GM11168 (cell line): ENCODE results near the gene ZSCAN10.
"Not testable (repeated sequence)": the region's sequence is repeated elsewhere in the genome, so short reads cannot be mapped to it uniquely, and the experiment has no call there.

ENCODE experiments used
- in situ Hi-C: fragments of 300-500 bp; cut with MboI; formaldehyde crosslinking; loops from one replicate; pipeline ENCODE4 v1.12.0; 2022; ENCODE audit warnings: low sequenced_read_pairs; ENCODE audit not compliant: unreplicated experiment

Gene ZSCAN10

DNA sequence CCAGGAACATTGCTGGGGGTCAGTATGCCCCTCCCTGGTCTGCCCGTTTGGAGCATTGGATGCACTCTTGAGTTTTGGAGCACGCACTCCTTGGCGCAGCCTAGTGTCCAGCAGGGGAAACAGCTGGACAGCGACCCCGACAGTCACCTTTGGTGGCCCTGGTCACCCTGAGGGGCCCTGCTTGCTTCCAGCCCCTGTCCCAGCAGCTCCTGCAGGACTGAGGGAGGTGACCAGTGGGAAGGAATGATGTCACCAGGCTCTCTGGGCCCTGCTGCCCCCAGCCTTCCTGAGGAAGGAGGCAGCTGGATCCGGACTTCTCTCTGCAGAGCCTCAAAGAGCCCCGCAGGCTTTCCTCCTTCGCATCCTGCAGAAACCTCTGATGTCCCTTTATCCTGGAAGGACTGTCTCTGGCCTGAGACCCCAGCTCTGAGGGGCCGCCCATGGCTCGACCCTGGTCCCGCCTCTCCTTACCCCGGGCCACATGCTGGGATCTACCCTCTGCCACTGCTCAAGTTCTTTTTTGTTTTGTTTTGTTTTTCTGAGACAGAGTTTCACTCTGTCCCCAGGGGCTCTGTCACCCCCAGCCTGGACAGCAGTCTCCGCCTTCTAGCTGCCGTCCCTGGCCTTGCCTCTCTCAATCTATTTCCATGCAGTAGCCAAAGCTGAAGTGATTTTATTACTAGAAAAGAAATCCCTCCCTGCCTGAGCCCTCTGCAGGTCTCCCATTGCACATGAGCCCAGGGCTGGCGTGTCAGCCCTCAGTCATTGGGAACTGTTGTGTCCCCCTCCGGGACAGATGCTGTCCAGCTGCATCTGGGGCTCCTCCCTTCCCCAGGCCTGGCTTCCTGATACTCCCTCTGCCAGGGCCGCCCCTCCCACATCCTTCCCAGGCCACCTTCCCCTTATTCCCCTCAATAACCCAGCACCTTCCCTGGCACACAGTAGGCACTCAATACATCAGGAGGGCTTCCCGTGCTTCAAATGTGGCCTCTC, 11.6 kb downstream of the ZSCAN10 start:
- in situ Hi-C loops, result no loop called here

DNA sequence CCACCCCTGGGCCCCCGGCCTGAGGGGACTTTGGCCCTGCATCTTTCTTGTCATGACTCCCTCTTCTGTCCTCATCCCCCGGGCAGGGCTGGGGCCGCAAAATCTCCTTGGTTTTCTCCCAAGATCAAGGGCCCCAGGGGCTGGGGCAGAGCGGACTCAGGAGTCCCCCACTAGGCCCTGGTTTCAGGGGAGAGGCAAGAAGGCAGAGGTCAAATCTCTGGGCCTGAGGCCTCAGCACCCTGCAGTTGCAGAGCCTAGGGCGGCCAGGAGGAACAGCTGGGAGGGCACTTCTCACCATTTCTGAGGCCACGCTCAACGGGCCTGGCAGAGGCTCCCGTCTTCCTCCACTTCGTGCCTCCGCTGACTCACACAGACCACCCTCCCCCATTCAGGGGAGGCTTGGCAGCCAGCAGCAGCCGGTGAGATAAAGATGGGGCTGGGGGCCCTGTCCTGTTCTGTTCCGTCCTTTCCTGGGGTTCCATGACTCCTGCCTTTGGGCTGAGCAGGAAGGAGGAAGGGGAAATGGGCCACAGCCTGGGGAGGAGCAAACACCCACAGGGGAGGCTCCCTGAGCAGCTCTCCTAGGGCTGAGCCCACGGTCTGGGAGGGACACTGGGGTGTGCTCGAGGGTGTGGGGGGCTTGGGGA, 12.4 kb downstream of the ZSCAN10 start:
- in situ Hi-C loops, result no loop called here

DNA sequence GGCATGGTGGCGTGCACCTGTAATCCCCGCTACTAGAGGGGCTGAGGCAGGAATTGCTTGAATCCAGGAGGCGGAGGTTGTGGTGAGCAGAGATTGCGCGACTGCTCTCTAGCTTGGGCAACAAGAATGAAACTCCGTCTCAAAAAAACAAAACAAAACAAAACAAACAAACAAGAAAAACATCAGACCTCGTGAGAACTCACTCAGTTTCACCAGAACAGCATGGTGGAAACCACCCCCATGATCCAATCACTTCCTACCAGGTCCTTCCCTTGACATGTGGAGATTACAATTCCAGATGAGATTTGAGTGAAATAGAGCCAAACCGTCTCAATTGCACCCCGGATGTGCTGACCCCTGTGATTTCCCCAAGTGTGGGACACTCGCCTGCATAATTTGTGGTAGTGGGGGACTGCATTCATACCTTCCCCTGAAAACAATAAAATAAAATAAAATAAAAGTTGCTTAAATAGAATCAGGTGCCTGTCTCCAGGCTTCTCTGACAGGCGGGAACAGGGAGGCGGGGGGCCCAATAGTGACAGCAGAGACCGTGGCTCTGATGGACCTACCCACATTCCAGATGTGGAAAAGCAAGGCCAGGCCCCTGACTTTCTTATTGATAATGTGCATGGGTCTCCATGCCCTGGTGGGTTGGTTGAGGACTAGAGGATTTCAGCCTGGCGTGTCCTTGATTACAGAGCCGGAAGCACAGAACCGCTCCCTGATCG, 13.1 kb downstream of the ZSCAN10 start:
- in situ Hi-C loops, result no loop called here

DNA sequence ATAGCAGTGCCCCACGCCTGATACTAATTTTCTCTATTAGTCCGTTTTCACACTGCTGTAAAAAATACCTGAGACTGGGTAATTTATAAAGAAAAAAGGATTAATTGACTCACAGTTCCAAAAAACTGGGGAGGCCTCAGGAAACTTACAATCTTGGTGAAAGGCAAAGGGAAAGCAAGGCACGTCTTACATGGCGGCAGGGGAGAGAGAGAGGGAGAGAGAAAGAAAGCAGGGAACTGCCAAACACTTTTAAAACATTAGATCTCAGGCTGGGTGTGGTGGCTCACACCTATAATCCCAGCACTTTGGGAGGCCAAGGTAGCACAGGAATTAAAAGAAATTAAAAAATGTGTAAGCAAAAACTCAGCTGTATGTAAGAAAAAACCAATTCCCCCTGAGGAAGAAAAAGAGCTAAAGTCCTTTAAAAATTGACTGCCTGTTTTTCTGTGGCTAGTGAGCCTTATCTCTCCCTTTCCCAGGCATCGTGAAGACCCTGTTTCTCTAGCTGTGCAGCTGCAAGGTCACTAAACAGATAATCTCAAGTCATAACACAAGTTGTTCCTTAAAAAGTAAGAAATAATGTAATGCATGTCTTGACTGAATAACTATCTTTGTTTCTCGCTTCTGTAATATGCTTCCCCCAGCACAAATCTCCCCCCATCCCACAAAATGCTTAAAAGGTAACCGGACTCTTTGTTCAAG, 14.0 kb downstream of the ZSCAN10 start:
- in situ Hi-C loops, result no loop called here

DNA sequence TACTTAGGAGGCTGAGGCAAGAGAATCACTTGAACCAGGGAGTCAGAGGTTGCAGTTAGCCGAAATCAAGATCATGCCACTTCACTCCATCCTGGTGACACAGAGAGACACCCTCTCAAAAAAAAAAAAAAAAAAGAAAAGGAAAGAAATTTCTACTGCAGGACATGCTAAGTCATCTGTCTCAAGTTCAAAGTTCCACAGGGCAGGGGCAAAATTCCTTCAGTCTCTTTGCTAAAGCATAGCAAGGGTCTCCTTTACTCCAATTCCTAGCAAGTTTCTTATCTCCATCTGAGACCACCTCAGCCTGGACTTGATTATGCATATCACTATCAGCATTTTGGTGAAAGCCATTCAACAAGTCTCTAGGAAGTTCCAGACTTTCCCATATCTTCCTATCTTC, 14.6 kb downstream of the ZSCAN10 start:
- in situ Hi-C loops, result no loop called here

DNA sequence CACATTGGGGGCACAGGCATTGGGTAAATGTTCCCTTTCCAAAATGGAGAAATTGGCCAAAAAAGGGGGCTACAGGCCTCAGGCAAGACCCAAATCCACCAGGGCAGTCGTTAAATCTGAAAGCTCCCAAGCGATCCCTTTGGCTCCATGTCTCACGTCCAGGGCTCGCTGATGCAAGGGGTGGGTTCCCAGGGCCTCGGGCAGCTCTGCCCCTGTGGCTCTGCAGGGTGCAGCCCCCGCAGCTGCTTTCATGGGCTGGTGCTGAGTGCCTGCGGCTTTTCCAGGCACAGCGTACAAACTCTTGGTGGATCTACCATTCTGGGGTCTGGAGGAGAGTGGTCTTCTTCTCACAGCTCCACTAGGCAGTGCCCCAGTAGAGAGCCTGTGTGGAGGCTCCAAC, 15.7 kb downstream of the ZSCAN10 start:
- in situ Hi-C loops, result not testable (repeated sequence)

DNA sequence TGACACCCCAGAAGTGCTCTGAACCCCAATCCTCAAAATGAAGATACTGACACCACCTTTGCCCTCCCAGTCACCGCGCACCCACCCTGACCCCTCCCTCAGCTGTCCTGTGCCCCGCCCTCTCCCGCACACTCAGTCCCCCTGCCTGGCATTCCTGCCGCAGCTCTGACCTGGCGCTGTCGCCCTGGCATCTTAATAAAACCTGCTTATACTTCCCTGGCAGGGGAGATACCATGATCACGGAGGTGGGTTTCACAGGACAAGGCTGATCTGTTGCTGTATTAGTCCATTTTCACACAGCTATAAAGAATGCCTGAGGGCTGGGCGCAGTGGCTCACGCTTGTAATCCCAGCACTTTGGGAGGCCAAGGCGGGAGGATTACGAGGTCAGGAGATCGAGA, 17.1 kb downstream of the ZSCAN10 start:
- in situ Hi-C loops, result not testable (repeated sequence)

DNA sequence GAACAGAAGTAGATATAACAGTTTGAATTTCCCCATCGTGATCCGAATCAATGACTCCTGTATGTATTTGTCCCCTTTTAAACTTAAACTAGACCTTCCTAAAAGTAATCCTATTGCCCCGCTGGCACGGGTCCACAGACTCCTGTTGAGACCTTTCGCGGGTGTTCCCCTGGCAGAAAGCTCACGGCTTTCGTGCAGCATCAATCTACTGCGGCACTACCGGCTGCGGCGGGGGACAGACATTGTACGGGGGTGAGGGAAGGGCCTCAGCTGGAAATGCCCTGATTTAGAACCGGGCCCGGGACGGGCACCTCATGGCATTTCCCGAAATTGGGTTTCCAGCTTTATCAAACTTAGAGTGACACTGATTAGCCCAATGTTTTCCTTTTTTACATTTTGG, 19.1 kb downstream of the ZSCAN10 start:
- in situ Hi-C loops, result no loop called here

DNA sequence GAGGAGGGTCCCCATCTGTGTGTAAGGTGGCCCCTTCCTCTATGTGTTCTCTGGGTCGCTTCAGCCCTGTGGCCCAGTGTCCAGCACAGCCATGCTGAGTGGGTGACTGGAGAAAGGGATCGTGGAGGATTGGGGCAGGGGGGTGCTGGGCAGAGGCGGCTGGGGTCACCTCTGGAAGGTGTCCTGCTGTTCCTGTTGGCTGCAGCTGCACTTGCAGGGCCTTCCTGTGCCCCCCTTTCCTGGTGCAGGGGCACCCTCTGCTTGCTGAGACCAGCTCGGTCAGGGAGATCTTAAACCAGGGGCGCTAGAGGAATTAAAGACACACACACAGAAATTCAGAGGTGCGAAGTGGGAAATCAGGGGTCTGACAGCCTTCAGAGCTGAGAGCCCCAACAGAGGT, 22.5 kb downstream of the ZSCAN10 start:
- in situ Hi-C loops, result no loop called here

DNA sequence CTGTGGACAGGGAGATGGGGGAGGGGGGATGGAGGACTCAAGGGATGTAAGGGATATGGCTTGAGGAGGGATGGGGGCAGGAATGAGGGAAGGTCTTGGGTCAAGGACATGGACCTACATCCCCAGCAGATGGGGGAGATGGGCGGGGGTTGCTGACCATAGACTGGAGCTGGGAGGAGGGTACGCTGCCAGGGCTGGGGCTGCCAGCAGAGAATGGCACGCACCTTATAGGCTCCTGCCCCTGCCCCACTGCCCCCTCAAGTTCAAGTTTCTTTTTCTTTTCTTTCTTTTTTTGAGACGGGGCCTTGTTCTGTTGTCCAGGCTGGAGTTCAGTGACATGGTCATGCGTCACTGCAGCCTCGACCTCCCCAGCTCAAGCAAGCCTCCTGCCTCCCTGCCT, 23.1 kb downstream of the ZSCAN10 start:
- in situ Hi-C loops, result not testable (repeated sequence)

DNA sequence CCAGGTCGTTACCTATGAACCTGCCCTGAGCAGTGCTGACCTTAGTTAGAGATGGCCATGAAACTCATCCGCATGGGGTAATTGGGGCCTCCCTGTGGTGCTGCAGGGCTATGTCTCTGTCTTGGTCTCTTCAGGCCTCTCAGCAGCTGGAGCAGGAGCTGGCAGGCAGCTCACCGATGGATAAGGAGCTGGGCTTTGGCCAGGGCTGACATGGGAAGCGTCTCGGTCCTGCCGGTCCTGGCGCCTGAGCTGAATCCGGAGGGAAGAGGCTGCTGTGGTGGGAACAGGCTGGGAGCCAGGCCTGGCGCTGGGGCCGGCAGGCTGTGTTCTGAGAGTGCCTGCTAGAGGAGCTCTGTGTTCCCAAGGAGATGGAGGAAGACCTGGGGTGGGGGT, 23.6 kb downstream of the ZSCAN10 start:
- in situ Hi-C loops, result no loop called here

DNA sequence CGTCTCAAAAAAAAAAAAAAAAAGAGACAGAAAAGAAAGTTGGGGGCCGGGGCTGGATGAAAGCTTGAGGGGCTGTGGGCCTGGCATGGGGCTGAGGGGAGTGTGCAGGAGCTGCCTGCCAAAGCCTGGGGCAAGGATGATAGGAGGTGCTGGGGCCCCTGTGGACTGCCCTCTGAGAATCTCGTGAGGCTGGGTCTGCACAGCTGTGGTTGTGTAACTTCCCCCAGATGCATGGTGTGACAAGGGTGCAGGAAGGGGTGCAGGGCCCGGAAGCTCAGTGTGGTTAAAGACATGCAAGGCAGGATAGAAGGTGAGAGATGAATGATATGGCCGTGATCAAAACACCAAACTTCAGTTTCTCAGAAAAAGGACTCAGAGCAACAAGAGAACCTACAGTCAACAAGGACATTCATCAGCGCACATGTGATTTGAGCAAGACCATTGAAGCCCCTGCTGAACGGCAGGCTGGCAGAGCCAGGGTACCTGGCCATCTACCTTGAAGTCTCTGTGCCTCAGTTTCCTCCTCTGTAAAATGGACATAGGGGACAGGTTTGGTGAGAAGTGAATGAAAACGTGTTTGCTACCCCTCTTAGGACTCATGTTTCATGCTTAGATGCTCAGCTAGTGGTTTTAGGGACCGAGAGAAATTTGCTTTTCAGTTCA, 24.1 kb downstream of the ZSCAN10 start:
- in situ Hi-C loops, result no loop called here

DNA sequence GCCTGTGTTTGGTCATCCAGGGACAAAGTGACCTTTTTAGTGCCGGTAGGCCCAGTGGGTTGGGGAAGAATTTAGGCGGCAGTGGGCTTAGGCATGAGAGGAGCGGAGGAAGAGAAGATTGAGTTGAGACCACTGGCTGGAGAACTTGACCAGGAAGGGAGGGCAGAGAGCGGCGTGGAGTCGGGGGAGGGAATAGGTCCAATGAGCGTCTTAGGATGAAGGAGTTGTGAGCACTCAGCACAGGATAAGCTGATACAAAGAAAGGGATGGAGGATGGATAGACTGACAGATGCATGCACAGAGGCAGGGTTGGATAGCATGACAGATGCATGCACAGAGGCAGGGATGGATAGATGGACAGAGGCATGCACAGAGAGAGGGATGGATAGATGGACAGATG, 25.6 kb downstream of the ZSCAN10 start:
- in situ Hi-C loops, result no loop called here

DNA sequence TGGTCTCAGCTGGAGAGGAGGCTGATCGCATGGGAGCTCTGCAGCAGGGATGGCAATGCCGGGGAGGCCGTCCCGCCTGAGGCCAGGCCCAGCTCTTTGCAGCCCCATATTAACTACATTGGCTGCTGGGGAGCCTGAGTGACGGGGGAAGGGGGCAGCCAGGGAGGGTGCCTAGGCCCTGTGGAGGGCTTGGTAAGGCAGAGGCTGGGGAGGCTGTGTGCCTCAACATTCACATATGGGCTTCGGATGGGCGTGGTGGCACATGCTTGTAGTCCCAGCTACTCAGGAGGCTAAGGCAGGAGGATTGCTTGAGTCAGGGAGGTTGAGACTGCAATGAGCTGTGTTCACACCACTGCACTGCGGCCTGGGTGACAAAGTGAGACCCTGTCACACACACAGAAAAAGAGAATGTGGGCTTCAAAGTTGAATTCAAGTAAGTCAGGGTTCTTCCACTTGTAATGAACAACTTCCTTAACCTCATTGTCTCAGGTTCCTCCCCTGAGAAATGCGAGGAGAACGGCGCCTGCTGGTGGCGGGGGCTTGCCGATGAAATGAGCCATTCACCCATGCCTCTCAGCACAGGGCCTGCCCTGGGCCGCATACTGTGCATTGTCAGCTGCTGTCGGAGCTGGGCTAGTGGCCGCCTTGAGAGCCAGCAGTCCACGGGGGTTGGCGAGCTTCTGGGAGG, 26.4 kb downstream of the ZSCAN10 start:
- in situ Hi-C loops, result not testable (repeated sequence)

DNA sequence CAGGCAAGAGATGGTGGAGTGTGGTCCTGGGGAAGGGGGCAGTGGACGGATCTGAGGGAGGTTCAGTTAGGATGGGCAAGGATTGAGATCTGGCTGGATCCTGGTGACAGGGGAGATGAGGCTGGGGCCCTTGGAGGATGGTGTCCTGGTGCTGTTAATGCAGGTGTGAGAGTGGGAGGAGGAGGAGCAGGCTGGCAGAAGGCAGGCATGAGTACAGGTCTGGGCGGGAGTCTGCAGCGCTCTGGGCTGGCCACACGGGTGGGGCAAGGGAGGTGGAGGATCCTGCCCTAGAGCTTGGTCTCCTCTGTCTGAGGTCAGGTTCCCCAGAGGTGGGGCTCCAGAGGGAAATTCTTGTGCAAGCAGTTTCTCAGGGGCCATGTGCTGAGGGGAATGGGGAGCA, 26.9 kb downstream of the ZSCAN10 start:
- in situ Hi-C loops, result not testable (repeated sequence)

DNA sequence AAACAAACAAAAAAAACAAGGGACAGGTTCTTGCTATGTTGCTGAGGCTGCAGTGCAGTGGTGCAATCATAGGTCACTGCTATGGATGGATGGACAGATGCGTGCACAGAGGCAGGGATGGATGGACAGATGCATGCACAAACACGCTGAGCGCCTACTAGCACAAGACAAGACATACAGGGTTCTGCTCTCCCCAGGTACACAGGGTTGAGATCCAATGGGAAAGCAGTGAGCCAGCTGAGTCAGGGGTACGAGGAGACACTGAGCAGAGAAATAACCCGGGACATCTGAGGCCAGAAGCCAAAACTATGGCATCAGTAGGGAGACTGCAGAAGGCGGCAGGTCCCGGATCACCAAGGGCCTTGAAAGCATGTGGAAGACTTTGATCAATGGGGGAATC, 27.4 kb downstream of the ZSCAN10 start:
- in situ Hi-C loops, result no loop called here

DNA sequence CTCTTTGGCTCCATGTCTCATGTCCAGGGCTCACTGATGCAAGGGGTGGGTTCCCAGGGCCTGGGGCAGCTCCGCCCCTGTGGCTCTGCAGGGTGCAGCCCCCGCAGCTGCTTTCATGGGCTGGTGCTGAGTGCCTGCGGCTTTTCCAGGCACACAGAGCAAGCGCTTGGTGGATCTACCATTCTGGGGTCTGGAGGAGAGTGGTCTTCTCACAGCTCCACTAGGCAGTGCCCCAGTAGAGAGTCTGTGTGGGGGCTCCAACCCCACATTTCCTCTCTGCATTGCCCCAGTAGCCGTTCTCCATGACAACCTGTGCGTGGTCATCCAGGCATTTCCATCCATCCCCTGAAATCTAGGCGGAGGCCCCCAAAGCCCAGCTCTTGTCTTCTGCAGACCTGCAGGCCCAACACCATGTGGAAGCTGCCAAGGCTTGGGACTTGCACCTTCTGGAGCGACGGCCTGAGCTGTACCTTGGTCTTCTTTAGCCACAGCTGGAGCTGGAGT, 28.4 kb downstream of the ZSCAN10 start:
- in situ Hi-C loops, result no loop called here

DNA sequence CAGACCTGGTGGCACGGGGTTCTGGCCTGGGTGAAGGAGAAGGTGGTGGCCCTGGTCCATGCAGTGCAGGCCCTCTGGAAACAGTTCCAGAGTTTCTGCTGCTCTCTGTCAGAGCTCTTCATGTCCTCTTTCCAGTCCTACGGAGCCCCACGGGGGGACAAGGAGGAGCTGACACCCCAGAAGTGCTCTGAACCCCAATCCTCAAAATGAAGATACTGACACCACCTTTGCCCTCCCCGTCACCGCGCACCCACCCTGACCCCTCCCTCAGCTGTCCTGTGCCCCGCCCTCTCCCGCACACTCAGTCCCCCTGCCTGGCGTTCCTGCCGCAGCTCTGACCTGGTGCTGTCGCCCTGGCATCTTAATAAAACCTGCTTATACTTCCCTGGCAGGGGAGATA, 29.9 kb downstream of the ZSCAN10 start:
- in situ Hi-C loops, result not testable (repeated sequence)

DNA sequence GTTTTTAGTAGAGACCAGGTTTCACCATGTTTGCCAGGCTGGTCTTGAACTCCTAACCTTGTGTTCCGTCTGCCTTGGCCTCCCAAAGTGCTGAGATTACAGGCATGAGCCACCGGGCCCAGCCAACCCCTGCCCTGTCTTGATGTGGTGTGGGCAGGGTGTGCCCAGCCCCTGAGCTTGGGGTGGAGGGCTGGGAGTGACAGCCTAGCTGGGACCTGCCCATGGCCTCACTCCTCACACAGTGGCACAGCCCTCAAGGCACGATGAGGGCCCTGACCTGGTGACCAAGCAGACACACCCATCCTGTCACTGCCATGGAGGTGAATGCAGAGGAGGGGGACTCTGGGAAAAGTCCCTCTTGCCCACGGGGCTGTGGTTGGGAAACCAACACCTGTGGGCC, 30.6 kb downstream of the ZSCAN10 start:
- in situ Hi-C loops, result no loop called here
